IMR-90 (cell line): ENCODE measurements around the gene CROCC2. TPM values are rescaled to one million over a fixed set of nuclear protein-coding genes. Genes with fewer than 3 reads are reported as not detected.

Experiments used
- ATAC-seq: fragments of 200-7000 bp; cut with Tn5 transposase; 2 replicates; pipeline ENCODE4 v1.9.1; 2020; ENCODE audit warnings: low read depth, mild to moderate bottlenecking, moderate library complexity
- BruUV-seq: library from RNA; stranded (reverse); fragments of 400-500 nt; replicated peaks from 2 replicates; lab custom pipeline; 2021; lab: Mats Ljungman, UMichigan
- CTCF ChIA-PET: fragments of 300-600 bp; formaldehyde crosslinking; extraction: SDS; loops from one replicate; lab custom pipeline; 2021; ENCODE audit warnings: antibody characterized with exemption; lab: Yijun Ruan, JAX
- POLR2A ChIA-PET: fragments of 300-600 bp; sonication (Branson Sonifier 250); formaldehyde crosslinking; loops from one replicate; lab custom pipeline; 2022; ENCODE audit warnings: antibody characterized with exemption; ENCODE audit not compliant: unreplicated experiment; lab: Charles Lee
- DNase-seq: peaks from one replicate; pipeline ENCODE4 v3.0.0; 2013
- H2AFZ ChIP-seq: replicated peaks from 2 replicates; pipeline ENCODE3; 2013; ENCODE audit warnings: low read length, mild to moderate bottlenecking; ENCODE audit not compliant: poor library complexity
- H2AK5ac ChIP-seq: 2 replicates; pipeline ENCODE4 v1.6.1; 2013; ENCODE audit warnings: low read depth, low read length, inconsistent platforms
- H2AK9ac ChIP-seq: replicated peaks from 2 replicates; pipeline ENCODE3; 2013; ENCODE audit warnings: mild to moderate bottlenecking, low read depth, low read length, moderate library complexity; ENCODE audit not compliant: poor library complexity
- H2BK120ac ChIP-seq: 2 replicates; pipeline ENCODE4 v1.6.1; 2013; ENCODE audit warnings: low read depth, low read length, inconsistent platforms
- H2BK15ac ChIP-seq: 3 replicates; pipeline ENCODE4 v1.6.1; 2013; ENCODE audit warnings: low read depth, low read length, inconsistent platforms
- H2BK20ac ChIP-seq: 2 replicates; pipeline ENCODE4 v1.6.1; 2013; ENCODE audit warnings: low read depth, mild to moderate bottlenecking, inconsistent platforms, low read length, moderate library complexity
- H2BK5ac ChIP-seq: 2 replicates; pipeline ENCODE4 v1.6.1; 2013; ENCODE audit warnings: mild to moderate bottlenecking, low read depth, low read length, inconsistent platforms; ENCODE audit not compliant: poor library complexity, severe bottlenecking
- H3K14ac ChIP-seq: replicated peaks from 2 replicates; pipeline ENCODE4 v1.6.1; 2013; ENCODE audit warnings: low read depth, low read length, inconsistent platforms
- H3K18ac ChIP-seq: 2 replicates; pipeline ENCODE4 v1.6.1; 2013; ENCODE audit warnings: low read depth, low read length, control low read depth
- H3K23ac ChIP-seq: 2 replicates; pipeline ENCODE4 v1.6.1; 2013; ENCODE audit warnings: low read depth, low read length, inconsistent platforms
- H3K27ac ChIP-seq: 2 replicates; pipeline ENCODE4 v1.5.1; 2013; ENCODE audit warnings: mild to moderate bottlenecking, control low read depth, low read length; ENCODE audit not compliant: insufficient read depth
- H3K27me3 ChIP-seq: 2 replicates; pipeline ENCODE4 v1.6.1; 2013; ENCODE audit warnings: low read length; ENCODE audit not compliant: control insufficient read depth, insufficient read depth
- H3K36me3 ChIP-seq: 2 replicates; pipeline ENCODE4 v1.6.1; 2013; ENCODE audit warnings: low read length, mixed read lengths; ENCODE audit not compliant: control insufficient read depth, insufficient read depth
- H3K4ac ChIP-seq: 2 replicates; pipeline ENCODE4 v1.6.1; 2013; ENCODE audit warnings: low read depth, low read length, inconsistent platforms
- H3K4me1 ChIP-seq: 2 replicates; pipeline ENCODE4 v1.6.1; 2013; ENCODE audit warnings: low read length, mixed read lengths; ENCODE audit not compliant: control insufficient read depth, insufficient read depth
- H3K4me2 ChIP-seq: 2 replicates; pipeline ENCODE4 v1.6.1; 2013; ENCODE audit warnings: low read depth, mild to moderate bottlenecking, control low read depth, low read length, moderate library complexity
- H3K4me3 ChIP-seq: 2 replicates; pipeline ENCODE4 v1.5.1; 2013; ENCODE audit warnings: low read depth, mild to moderate bottlenecking, control low read depth, low read length, moderate library complexity; ENCODE audit not compliant: insufficient read depth
- H3K56ac ChIP-seq: 2 replicates; pipeline ENCODE4 v1.6.1; 2013; ENCODE audit warnings: low read length, inconsistent platforms; ENCODE audit not compliant: insufficient read depth; ENCODE audit errors: extremely low read depth
- H3K79me1 ChIP-seq, 2 experiments: 2 replicates each; pipeline ENCODE4 v1.6.1; 2013; ENCODE audit warnings: low read length in 2 of 2, inconsistent platforms in 1 of 2, low read depth in 1 of 2
- H3K9ac ChIP-seq: 2 replicates; pipeline ENCODE4 v1.6.1; 2013; ENCODE audit warnings: low read depth, low read length, control low read depth
- H3K9me1 ChIP-seq: 2 replicates; pipeline ENCODE4 v1.6.1; 2013; ENCODE audit warnings: low read length, inconsistent platforms; ENCODE audit not compliant: insufficient read depth
- H3K9me3 ChIP-seq: 2 replicates; pipeline ENCODE4 v1.6.1; 2013; ENCODE audit warnings: low read length; ENCODE audit not compliant: control insufficient read depth, insufficient read depth
- H4K20me1 ChIP-seq: 2 replicates; pipeline ENCODE4 v1.6.1; 2013; ENCODE audit warnings: low read length, inconsistent platforms; ENCODE audit not compliant: insufficient read depth
- H4K5ac ChIP-seq: 2 replicates; pipeline ENCODE4 v1.6.1; 2013; ENCODE audit warnings: mild to moderate bottlenecking, low read depth, low read length, control low read depth
- H4K8ac ChIP-seq, 2 experiments: 2 replicates each; pipeline ENCODE4 v1.6.1; 2013; ENCODE audit warnings: low read depth in 2 of 2, low read length in 2 of 2, control low read depth in 1 of 2, inconsistent platforms in 1 of 2
- H4K91ac ChIP-seq: 2 replicates; pipeline ENCODE4 v1.6.1; 2013; ENCODE audit warnings: low read depth, low read length, inconsistent platforms; ENCODE audit not compliant: insufficient read depth
- MAFK ChIP-seq: IDR thresholded peaks from 2 replicates; pipeline ENCODE4 v1.6.1; 2012; ENCODE audit warnings: low read depth, low read length, improper control_type of control experiment
- RCOR1 ChIP-seq: IDR thresholded peaks from 2 replicates; pipeline ENCODE4 v1.6.1; 2012; ENCODE audit warnings: mild to moderate bottlenecking, low read length, improper control_type of control experiment; ENCODE audit not compliant: insufficient replicate concordance
- WGBS, 2 experiments: methylation state at CpG; one replicate each; pipeline versions ENCODE4 v1.1.5 to v1.1.7; 2013; ENCODE audit warnings: missing lambda C conversion rate in 2 of 2; ENCODE audit not compliant: insufficient read length in 1 of 2; ENCODE audit errors: extremely low coverage in 2 of 2; 5-methylcytosine and 5-hydroxymethylcytosine counted together
- dilution Hi-C: fragments of 300-500 bp; cut with HindIII; formaldehyde crosslinking; loops from one replicate; pipeline ENCODE4 v1.14.3; 2018; ENCODE audit warnings: low sequenced_read_pairs; ENCODE audit not compliant: unreplicated experiment
- in situ Hi-C: fragments of 300-500 bp; cut with MboI; formaldehyde crosslinking; loops from 3 replicates; pipeline ENCODE4 v1.14.3; 2019; ENCODE audit warnings: low sequenced_read_pairs, inconsistent platforms, mixed read lengths
- intact Hi-C: fragments of 100-400 bp; cut with micrococcal nuclease; formaldehyde crosslinking; loops from 2 replicates; pipeline ENCODE4 v1.10.0; 2022
- polyA plus RNA-seq, 3 experiments: library from polyadenylated mRNA; depleted of rRNA; stranded (reverse); fragments of >200 nt; gene quantifications; 2 replicates each; pipeline ENCODE4 v1.2.3, GENCODE V29; 2012; ENCODE audit warnings: low replicate concordance in 1 of 3
- total RNA-seq: library from RNA; depleted of rRNA; stranded (reverse); fragments of >200 nt; gene quantifications from 2 replicates; pipeline ENCODE4 v1.2.3, GENCODE V29; 2012
- TF ChIP-seq, protein P1 (sequence below): fragments of 150-350 bp; IDR thresholded peaks from 2 replicates; pipeline ENCODE4 v1.6.1; 2016; ENCODE audit warnings: low read depth, mild to moderate bottlenecking, low read length, moderate library complexity, borderline replicate concordance

CROCC2 gene
- total and polyA plus RNA-seq, 2 of the 4 experiments (the other 2 are of a cell fraction) = not detected

DNA sequence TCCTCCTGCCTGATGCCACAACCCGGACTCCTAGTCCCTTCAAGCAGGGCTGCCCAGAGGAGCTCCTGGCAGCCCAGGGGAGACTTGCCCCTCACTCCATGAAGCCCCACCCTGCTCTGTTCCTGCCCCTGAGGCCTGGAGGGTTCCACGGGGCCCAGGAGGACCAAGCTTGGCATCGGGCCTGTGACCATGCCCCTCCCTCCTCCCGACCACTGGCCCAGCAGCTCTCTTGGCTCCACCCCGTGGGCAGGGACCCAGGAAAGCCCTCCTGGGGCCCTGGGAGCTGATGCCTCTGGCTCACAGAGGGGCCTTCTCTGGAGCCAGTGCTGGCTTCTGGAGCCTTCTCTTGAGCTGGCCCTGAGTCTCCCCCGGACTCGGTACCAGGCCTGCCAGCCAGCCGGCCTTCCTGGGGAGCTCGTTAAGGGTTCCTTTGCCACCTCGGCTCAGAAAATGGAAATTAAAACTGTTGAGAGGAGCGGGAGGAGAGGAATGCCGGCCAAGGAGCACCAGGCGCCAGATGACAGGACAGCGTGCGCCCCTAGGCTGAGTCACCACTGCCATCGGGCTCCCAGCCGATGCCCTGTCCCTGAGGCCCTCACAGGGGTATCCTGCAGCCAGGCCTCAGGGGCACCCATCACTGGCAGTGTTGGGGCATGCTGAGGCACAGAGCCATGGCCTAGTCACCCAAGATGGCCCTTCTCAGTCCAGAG, 51.7 kb downstream of the CROCC2 start (continued):
- TF ChIP-seq, protein P1, sequence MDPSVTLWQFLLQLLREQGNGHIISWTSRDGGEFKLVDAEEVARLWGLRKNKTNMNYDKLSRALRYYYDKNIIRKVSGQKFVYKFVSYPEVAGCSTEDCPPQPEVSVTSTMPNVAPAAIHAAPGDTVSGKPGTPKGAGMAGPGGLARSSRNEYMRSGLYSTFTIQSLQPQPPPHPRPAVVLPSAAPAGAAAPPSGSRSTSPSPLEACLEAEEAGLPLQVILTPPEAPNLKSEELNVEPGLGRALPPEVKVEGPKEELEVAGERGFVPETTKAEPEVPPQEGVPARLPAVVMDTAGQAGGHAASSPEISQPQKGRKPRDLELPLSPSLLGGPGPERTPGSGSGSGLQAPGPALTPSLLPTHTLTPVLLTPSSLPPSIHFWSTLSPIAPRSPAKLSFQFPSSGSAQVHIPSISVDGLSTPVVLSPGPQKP = no peak

DNA sequence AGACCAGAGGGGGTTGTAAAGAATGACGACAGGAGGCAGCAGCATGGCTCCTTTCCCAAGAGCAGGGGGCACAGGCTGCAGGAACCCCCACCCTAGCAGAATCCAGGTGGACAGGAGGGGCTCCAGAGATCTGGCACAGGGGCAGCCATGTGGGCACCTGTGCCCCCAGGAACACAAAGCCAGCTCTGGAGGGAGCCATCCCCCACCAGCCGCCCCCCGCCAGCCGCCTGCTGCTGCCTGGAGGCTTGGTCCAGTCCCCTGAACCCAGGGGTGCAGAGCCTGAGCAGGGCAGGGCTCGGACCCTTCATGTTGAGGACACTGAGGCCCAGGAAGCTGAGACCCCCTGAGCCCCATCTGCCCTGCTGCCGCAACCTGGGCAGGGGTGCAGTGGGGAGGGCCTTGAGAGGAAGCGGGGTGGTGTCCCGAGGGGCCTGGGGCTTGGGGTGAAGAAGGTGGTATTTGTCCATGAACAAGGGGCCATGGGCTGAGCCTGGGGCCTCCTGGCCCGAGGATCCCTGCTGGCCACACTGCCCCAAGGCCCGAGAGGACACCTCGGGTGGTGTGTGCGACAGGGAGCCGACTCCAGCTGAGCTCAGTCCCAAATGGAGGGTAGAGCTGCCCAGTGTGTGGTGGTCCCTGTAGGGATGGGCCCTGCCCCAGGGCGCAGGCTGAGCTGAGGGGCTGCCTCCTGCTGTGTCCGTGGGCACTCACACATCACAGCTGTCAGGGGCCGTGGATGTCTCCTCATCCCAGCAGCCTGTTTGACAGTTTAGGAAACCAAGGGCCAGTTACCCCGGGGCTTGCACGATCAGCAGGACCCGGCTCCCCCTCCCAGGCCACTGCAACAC, 52.5 kb downstream of the CROCC2 start:
- Histone ChIP-seq H4K8ac (no peak overlapping the region), H4K91ac (no peak overlapping the region), H3K27ac (no peak overlapping the region), H3K14ac (no peak overlapping the region), H4K5ac (no peak overlapping the region; the same call in 1 of the 2 replicates), H3K4ac (no peak overlapping the region), H3K79me1 (no peaks in the 10 kb centered on the region), H3K9me3 (no peaks in the 10 kb centered on the region), H3K4me1 (peaks cover 32% of the 10 kb centered on the region; the same call in 1 of the 2 replicates), H3K9ac (no peak overlapping the region), H3K9me1 (peaks cover 10% of the 10 kb centered on the region), H3K18ac (no peak overlapping the region; the same call in 1 of the 2 replicates), H3K23ac (no peak overlapping the region), H2BK15ac (no peak overlapping the region), H2BK5ac (no peak overlapping the region), H2AFZ (no peak overlapping the region), H2AK9ac (no peak overlapping the region), H3K4me2 (no peak overlapping the region), H2BK120ac (no peak overlapping the region), H3K36me3 (no peaks in the 10 kb centered on the region), H3K4me3 (no peak overlapping the region), H3K56ac (no peak overlapping the region), H2AK5ac (no peak overlapping the region), H4K20me1 (no peaks in the 10 kb centered on the region), H2BK20ac (no peak overlapping the region), H3K27me3 (peaks cover 26% of the 10 kb centered on the region; the same call in 1 of the 2 replicates)
- intact Hi-C loops (no loop called here), in situ Hi-C loops (no loop called here), dilution Hi-C loops (no loop called here)
- BruUV-seq = no TSS peak
- POLR2A ChIA-PET = no interaction called here
- ATAC-seq (no peak), DNase-seq (no peak)
- 80% methylated on average over 1 of the region's 19 CpGs; no CpG with 5 or more reads in 1 of the 2 experiments for WGBS, 2 experiments
- no peak for TF ChIP-seq MAFK
- TF ChIP-seq RCOR1 = no peak
- CTCF ChIA-PET = no interaction called here
